Skin of body (tissue), 2 donors: Measurements from ENCODE around the gene DPH2. TPM values are rescaled to one million over a fixed set of nuclear protein-coding genes. Genes with fewer than 3 reads are reported as not detected.
A peak's percentile ranks its signal among the peaks of the same experiment; 100 is the strongest.

Experiments used
- DNase-seq: peaks from one replicate; lab custom pipeline; 2025; lab: John Stamatoyannopoulos, UW
- total RNA-seq: library from RNA; depleted of rRNA; stranded (reverse); fragments of >200 nt; gene quantifications from one replicate; pipeline ENCODE4 v1.2.3, GENCODE V29; 2014

Gene DPH2, protein sequence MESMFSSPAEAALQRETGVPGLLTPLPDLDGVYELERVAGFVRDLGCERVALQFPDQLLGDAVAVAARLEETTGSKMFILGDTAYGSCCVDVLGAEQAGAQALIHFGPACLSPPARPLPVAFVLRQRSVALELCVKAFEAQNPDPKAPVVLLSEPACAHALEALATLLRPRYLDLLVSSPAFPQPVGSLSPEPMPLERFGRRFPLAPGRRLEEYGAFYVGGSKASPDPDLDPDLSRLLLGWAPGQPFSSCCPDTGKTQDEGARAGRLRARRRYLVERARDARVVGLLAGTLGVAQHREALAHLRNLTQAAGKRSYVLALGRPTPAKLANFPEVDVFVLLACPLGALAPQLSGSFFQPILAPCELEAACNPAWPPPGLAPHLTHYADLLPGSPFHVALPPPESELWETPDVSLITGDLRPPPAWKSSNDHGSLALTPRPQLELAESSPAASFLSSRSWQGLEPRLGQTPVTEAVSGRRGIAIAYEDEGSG
- 14.2 TPM for total RNA-seq

DNA sequence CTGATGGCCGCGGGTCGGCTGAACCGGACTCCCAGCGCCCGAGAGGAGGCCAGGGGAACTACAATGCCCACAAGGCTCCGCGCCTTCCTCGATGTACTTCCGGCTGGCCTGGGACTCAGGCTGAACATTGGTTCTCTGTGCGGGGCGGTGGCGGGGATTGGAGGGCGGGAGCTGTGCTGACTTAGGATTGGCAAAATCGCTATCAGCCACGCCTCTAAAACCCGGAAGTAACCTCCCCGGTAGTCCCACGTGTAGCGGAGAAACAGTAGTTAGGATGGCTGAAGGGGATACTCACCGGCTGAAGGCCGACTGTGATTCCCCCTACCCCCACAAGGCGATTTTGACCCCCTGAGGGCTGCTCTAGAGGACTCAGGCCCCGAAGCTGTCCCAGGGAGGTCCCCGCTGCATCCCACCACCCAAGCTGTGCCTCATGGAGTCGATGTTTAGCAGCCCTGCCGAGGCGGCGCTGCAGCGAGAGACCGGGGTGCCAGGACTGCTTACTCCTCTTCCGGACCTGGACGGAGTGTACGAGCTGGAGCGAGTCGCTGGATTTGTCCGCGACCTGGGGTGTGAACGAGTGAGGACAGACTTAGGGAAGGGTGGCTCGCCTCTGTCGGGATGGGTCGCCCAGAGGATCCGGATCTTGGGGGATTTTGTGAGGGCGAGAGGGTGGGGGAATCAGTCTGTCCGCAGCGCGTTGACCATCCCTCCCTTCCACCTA, at the start of gene DPH2:
DPH2 (plus strand) TSS at position 265 of the 721 bp plus-strand sequence; CDS start at position 431, 166 bp downstream.
- peak; percentile 97 for DNase-seq

DNA sequence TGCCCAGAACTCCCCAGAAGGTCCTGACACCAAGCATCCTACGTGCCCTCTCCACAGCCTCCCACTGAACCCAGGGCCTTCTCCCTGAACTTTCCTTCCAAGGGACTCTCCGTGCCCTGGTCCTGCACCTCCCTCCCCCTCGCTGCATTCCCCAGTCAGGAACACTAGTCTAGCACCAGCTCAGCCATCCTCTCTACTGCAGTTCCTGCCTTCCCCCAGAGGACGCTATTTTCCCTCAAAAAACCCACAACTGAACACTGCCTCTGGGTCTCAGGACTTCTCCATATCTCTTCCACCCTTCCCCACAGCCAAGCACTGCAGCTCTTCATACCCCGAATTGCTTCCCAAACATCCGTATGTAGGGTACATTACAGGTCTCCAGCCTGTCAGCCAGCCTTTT, 48.8 kb upstream of the DPH2 start:
- DNase-seq = no peak

DNA sequence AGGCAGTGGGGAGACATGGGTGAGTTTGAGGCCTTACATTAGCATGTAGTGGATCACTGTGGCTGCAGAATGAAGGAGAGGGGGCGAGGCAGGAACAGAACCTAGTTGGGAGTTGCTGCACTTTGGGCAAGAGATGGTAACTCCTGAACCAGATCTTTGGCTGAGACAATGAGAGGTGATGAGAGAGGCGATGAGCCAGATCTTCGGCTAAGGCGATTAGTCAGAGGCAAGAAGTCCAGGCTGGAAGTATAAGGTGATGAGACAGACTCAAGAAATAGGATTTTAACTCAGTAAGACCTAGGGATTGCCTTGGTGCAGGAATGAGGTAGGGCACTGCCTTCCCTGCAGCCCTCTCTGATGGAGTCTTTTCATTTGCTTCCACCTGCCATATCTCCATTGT, 45.3 kb upstream of the DPH2 start:
- DNase-seq = no peak

DNA sequence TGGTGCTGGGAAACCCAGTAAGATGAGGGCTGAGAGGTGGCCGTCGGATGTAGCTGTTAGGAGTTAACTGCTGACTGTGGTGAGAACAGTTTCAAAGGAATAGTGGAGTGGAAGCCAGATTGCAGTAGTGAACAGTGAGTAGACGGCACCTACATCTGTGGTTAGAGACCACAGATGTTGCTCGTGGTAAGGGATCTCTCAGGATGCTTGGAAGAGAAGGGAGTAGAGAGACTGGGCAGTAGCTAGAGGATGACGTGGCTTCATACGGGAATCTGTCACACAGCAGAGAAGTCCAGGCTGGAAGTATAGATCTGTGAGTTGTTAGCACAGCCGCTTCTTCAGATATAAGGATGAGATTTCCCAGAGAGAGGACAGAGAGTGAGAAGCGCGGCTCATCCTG, 44.0 kb upstream of the DPH2 start:
- DNase-seq = no peak

DNA sequence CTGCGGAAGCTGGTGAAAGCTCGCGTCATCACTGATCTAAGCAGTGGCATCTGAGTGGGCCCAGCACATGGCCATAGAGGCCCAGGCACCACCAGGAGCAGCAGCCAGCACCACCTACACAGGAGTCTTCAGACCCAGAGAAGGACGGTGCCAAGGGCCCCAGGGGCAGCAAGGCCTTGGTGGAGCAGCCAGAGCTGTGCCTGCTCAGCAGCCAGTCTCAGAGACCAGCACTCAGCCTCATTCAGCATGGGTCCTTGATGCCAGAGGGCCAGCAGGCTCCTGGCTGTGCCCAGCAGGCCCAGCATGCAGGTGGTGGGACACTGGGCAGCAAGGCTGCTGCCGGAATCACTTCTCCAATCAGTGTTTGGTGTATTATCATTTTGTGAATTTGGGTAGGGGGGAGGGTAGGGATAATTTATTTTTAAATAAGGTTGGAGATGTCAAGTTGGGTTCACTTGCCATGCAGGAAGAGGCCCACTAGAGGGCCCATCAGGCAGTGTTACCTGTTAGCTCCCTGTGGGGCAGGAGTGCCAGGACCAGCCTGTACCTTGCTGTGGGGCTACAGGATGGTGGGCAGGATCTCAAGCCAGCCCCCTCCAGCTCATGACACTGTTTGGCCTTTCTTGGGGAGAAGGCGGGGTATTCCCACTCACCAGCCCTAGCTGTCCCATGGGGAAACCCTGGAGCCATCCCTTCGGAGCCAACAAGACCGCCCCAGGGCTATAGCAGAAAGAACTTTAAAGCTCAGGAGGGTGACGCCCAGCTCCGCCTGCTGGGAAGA, 39.5 kb upstream of the DPH2 start:
- no peak for DNase-seq

DNA sequence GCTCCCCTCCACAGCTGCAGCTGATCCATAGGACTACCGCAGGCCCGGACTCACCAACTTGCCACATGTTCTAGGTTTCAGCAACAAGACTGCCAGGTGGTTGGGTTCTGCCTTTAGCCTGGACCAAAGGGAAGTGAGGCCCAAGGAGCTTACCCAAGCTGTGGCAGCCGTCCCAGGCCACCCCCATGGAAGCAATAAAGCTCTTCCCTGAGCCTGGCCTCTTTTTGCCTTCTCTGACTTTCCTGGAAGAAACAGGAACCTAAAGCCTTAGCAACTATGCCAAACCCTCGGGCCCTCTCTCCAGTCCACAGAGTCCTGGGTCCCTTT, 38.9 kb upstream of the DPH2 start:
- DNase-seq = no peak

DNA sequence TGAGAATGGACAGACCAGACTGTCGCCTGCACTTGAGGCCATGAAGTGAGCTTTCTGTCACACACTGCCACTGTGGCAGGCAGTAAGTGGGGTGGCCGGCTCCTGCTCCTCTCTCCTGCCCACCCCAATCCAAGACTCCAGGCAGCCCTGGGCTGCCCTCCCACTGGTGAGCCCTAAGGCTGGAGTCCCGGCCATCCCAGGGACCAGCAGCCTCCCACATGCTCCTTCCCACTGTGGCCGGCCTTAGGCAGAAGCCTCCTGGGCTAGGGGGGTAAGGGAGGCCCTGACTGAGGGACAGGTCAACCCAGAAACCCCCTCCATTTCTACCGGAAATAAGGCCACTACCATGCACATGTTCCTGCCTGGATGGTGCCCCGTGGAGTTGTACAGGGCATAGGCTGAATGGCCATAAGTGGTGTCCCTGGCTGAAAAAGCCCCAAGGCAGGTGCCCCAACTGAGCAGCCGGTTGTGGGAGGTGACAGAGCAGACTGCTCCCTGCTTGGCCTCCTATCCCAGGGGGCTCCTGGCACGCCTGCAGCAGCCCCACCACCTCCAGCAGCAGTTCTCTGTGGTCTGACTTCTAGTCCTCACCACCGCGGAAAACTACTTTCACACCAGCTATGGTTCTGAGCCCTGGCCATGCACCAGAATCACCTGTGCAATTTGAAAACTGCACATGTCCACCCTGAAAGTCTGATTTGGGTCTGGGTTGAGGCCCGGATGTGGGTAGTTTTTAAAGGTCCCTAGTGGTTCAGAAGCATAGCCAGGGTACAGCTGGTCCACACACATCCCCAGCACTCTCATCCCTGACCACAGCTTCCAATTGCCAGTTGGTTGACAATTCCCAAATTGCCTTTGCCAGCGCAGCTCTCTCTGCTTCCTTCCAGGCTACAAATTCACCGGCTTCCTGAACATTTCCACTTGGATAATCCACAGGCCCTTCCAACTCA, 37.8 kb upstream of the DPH2 start:
- no peak for DNase-seq

DNA sequence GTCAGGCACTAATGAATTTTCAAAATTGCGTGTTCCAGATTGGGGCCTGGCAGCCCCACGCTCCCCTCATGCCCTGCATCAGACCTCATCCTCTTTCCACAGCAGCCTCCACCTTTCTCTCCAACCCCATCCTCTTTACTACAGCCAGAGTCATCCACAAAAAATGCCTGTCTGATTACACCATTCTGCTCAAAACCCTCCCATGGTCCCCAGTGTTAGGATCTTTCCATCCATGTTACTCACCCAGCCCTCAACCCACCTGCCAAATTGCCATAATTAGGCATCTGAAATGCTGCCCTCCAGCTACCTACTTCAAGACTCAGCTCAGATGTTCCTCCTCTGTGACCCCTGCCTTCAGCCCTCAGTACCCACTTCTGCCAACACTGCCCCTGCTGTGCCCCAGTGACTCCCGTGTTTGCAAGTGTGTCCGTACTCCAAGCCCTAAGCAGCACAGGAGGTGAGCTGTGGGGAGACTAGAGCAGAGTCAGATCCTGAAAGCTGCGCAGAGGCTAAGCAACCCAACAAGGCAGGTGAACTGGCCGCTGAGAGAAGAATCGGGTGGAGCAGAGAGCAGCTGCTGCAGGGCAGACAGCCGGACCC, 36.9 kb upstream of the DPH2 start:
- no peak for DNase-seq

DNA sequence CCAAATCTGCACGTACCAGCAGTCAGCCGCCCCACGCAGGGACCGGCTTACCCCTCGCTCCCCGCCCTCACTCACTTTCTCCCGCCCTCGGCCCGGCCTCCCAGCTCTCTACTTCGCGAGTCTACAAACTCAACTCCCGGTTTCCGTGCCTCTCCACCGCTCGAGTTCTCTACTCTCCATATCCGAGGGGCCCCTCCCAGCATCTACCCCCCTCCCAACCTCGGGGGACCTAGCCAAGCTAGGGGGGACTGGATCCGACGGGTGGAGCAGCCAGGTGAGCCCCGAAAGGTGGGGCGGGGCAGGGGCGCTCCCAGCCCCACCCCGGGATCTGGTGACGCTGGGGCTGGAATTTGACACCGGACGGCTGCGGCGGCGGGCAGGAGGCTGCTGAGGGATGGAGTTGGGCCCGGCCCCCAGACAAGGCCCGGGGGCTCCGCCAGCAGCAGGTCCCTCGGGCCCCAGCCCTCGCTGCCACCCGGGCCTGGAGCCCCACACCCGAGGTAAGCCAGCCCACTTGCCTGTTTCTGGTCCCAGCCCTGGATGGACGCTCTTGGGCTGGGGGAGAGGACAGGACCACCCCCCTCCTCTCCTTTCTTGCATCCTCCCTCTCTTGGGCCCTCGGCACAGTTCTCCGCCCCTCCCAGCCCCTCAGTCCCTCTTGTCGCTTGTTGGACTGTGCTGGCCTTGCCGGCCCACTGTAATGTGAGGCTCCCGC, 36.3 kb upstream of the DPH2 start, which contains the start of gene ARTN:
ARTN (plus strand) TSS at position 416 of the 715 bp plus-strand sequence. CDS start 1,856 bp downstream, outside the sequence.
- DNase-seq = no peak

DNA sequence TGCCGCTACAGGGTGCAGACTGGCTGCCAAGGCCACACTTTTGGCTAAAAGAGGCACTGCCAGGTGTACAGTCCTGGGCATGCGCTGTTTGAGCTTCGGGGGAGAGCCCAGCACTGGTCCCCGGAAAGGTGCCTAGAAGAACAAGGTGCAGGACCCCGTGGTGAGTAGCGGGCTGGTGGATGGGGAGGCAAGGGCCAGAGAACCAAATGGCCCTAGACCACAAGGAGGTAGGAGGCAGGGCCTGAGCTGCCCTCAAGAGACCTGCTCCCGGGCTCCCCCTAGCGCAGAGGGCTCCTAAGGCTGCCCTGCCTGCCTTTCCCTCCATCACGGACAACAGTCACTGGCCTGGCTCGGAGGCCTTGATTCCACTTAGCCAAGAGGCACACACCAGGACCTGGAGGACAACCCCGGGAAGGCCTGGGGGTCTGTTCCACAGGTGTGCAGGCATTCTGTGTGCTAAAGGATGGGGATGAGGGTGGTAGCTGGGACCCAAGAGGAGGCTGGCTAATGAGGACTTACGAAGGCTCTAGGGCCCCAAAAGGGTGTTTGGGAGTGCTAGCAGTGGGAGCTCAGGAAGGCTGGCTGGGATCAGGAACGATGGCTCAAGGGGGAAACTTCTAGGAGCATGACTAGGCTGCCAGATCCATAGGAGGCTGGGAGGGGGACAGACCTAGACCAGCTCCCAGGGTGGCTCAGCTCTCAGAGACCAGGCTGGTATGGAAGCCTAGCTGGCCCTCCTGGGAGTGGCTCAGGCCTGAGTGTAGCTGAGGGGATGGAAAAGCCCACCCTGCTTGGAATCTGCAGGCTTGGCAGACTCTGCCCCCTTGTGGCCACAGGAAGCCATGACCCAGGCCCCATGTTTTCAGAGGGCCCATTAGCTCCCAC, 35.5 kb upstream of the DPH2 start:
- DNase-seq = peak; percentile 40

DNA sequence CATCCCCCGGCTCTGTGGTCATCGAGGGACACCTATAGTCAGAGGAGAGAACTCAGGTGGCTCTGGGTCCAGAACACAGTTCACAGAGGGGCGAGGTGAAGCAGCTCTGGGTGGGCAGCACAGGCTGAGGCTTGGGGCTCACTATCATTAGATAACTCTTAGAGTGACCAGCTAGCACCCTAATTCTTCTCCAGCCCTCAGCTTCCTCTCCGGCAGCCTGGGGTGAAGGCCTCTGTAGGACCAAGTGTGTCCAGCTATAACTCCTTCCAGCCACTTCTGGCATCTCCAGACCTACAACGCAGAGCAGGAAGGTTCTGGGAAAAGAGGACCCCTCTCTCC, 34.9 kb upstream of the DPH2 start:
- no peak for DNase-seq

DNA sequence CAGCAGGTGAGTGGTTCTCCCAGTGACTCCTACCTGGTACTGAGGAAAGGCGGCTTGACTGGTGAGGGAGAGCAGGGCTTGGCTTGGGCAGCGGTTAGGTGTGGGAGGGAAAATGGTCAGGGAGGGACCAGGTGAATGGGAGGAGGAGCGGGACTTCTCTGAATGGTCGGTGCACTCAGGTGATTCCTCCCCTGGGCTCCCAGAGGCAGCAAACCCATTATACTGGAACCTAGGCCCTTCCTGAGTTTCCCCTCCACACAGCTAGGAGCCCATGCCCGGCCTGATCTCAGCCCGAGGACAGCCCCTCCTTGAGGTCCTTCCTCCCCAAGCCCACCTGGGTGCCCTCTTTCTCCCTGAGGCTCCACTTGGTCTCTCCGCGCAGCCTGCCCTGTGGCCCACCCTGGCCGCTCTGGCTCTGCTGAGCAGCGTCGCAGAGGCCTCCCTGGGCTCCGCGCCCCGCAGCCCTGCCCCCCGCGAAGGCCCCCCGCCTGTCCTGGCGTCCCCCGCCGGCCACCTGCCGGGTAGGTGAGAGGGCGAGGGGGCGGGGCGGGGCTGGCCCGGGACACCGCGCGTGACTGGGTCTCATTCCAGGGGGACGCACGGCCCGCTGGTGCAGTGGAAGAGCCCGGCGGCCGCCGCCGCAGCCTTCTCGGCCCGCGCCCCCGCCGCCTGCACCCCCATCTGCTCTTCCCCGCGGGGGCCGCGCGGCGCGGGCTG, 33.9 kb upstream of the DPH2 start:
- no peak for DNase-seq

DNA sequence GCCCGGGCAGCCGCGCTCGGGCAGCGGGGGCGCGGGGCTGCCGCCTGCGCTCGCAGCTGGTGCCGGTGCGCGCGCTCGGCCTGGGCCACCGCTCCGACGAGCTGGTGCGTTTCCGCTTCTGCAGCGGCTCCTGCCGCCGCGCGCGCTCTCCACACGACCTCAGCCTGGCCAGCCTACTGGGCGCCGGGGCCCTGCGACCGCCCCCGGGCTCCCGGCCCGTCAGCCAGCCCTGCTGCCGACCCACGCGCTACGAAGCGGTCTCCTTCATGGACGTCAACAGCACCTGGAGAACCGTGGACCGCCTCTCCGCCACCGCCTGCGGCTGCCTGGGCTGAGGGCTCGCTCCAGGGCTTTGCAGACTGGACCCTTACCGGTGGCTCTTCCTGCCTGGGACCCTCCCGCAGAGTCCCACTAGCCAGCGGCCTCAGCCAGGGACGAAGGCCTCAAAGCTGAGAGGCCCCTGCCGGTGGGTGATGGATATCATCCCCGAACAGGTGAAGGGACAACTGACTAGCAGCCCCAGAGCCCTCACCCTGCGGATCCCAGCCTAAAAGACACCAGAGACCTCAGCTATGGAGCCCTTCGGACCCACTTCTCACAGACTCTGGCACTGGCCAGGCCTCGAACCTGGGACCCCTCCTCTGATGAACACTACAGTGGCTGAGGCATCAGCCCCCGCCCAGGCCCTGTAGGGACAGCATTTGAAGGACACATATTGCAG, 33.2 kb upstream of the DPH2 start:
- no peak for DNase-seq

DNA sequence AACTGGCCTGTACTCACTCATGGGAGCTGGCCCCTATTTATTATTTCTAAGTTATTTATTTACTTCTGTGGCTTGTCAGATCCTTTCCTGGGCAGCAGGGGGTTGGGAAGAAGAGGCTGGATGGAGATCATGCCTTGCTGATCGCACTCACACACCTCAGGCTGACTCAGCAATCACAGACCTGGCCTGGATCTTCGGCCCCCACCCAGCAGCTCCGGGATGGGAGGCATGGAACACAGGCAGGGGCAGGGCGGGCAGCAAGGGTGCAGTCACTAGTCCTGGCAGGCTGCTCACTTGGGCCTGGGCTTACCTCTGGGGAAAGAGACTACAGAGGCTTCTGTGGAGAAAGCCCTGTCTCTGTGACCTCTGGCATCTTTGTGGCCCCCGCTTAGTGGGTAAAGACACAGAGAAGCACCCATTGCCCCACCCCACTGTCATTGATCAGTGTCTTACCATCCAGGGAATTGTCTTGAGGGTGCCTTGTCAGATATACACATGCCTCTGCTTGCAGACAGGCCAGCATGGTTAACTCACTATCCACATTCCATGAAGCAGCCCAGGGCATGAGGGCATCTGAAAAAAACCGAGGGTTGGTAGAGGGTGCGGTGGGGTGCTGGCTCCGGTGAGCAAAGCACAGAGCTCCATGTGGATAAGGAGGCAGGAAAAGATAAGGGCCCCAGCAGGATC, 32.5 kb upstream of the DPH2 start:
- no peak for DNase-seq

DNA sequence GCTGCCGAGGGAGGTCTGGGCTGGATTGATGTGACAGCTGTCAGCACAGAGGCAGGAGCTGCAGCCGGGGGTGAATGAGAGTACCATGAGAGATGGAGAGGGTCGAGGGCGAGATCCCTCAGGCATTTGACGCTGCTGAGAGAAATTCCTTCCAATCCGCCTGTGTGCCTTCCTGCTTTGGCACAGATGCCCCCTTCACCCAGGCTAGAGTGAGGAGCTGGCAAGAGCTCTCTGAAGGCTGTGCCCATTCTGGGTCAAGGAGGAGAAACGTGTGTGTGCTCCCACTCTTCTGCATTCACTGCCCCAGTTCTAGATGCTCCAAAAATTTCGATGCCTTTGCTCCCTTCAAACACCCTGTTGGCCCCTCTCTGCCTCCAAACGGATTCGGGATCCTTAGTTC, 31.4 kb upstream of the DPH2 start:
- DNase-seq = no peak

DNA sequence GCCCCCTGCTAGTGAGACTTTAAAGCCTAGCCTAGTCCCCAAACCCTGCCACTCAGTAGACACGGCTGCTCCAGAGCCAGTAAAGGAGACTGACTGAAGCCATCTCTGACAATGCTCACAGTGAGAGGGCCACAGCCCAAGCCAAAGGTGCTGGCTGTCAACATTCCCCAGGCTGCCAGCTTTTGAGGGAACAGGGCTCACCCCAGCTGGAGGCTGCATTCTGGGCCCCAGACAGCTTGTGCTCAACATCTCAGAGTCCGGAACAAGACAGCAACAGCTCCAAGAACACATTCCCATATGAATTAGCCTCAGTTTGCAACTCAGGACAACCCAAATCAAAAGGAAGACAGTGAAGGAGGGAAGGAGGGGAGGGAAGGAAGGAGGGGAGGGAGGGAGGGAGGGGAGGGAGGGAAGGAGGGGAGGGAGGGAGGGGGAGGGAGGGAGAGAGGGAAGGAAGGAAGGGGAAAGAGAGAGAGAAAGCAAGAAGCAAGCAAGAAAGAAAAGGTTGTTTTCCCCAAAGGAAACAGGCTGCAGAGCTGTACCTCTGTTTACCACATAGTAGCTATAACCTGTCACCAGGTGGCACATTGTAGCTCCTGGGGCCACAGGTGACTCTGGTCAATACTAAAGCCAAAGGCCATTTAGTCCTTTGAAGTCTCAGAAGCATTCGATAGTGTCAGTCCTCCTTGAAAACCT, 30.8 kb upstream of the DPH2 start:
- DNase-seq = no peak
